ENCODE results near the gene GLT1D1.
A peak's percentile ranks its signal among the peaks of the same experiment; 100 is the strongest.

GLT1D1 gene

GRCh38 chr12:129001826-129002225 is 148.5 kb downstream of the GLT1D1 start:
- ATAC-seq (no peak), DNase-seq (no peak)
- Mint-ChIP-seq H3K4me3 (no peak overlapping the region), H3K9me3 (peaks cover 9 to 48% of the 10 kb centered on the region in 2 donors), H3K4me1 (no peaks in the 10 kb centered on the region), H3K27me3 (peaks cover 11% of the 10 kb centered on the region), H3K27ac (no peak overlapping the region)

DNA sequence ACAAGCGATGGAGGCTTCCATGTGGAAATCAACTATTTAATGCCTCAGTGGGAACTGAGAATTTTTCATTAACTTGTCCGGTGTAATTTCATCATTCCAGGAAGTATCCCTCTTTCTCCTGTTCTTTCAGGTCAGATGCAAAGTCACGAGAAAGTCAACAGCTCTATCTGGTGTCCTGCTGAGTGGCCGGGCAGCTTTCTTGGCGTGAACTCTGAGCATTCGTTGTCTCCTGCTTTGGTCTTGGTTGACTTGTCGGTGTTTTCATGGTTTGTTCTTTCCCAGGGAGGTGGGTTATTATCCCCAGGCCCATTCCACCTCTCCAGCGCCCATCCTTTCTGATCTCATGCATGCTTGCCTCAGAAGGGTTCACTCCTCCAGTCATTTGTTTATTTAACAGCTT is 149.1 kb downstream of the GLT1D1 start:
- DNase-seq (no peak), ATAC-seq (no peak)
- peaks cover 4 to 42% of the 10 kb centered on the region in 2 donors for H3K9me3 Mint-ChIP-seq
- no peak overlapping the region for H3K27ac Mint-ChIP-seq
- no peak overlapping the region for H3K4me3 Mint-ChIP-seq
- no peaks in the 10 kb centered on the region for H3K4me1 Mint-ChIP-seq
- peaks cover 7% of the 10 kb centered on the region for H3K27me3 Mint-ChIP-seq

GRCh38 chr12:129005416-129005815 is 152.1 kb downstream of the GLT1D1 start:
- Mint-ChIP-seq H3K9me3 (peaks cover 4 to 31% of the 10 kb centered on the region in 2 donors), H3K27ac (no peak overlapping the region), H3K4me3 (no peak overlapping the region), H3K27me3 (no peaks in the 10 kb centered on the region), H3K4me1 (no peaks in the 10 kb centered on the region)
- DNase-seq (no peak), ATAC-seq (no peak)

GRCh38 chr12:129005829-129006228 is 152.6 kb downstream of the GLT1D1 start:
- Mint-ChIP-seq H3K27ac (peak overlapping the region in 1 of 2 donors; percentile 49), H3K27me3 (no peaks in the 10 kb centered on the region), H3K4me1 (no peaks in the 10 kb centered on the region), H3K9me3 (peaks cover 4 to 31% of the 10 kb centered on the region in 2 donors), H3K4me3 (no peak overlapping the region)
- no peak for ATAC-seq
- DNase-seq, result no peak

- Mint-ChIP-seq H3K4me1 (no peaks in the 10 kb centered on the region), H3K9me3 (peaks cover 0 to 16% of the 10 kb centered on the region in 2 donors), H3K27ac (no peak overlapping the region), H3K27me3 (no peaks in the 10 kb centered on the region), H3K4me3 (no peak overlapping the region)
- no peak for DNase-seq
- no peak for ATAC-seq
Measured at GRCh38 chr12:129009833-129010622, 156.8 kb downstream of the GLT1D1 start.

DNA sequence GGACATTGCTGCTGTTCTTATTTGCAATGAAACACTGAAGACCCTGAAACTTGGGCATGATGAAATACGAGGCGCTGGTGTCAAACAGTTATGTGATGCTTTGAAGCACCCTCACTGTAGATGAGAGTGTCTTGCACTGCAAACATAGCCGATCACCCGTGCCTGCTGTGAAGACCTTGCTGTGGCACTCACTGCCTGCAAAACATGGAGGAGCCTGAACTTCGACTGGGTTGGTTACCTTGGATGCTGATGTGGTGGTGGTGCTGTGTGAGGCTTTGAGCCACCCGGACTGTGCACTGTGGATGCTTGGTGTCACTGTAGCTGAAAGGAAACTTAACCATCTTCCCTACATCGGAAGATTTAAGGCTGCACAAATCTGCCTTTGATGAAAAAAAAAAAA is 162.9 kb downstream of the GLT1D1 start:
- H3K27me3 Mint-ChIP-seq, result no peaks in the 10 kb centered on the region
- no peak for ATAC-seq
- DNase-seq, result no peak
- no peaks in the 10 kb centered on the region for H3K4me1 Mint-ChIP-seq
- H3K27ac Mint-ChIP-seq, result no peak overlapping the region
- H3K9me3 Mint-ChIP-seq, result peaks cover 5 to 18% of the 10 kb centered on the region in 2 donors
- H3K4me3 Mint-ChIP-seq, result no peak overlapping the region

DNA sequence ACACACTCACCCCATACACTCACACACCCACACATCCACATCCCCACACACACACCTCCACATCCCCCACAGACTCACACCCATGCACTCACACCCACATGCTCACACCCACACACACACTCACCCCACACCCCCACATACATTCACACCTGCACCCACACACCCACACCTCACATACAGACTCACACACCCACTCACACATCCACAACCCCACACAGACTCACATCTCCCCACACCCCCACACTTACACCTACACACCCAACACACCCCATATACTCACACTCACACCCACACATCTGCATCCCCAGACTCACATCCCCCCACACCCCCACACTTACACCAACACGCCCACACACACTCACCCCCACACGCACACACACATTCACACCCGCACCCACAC is 171.8 kb downstream of the GLT1D1 start:
- Mint-ChIP-seq H3K9me3 (peaks cover 0 to 7% of the 10 kb centered on the region in 2 donors), H3K4me3 (no peak overlapping the region), H3K27ac (no peak overlapping the region), H3K4me1 (no peaks in the 10 kb centered on the region), H3K27me3 (no peaks in the 10 kb centered on the region)
- ATAC-seq (no peak), DNase-seq (no peak)

DNA sequence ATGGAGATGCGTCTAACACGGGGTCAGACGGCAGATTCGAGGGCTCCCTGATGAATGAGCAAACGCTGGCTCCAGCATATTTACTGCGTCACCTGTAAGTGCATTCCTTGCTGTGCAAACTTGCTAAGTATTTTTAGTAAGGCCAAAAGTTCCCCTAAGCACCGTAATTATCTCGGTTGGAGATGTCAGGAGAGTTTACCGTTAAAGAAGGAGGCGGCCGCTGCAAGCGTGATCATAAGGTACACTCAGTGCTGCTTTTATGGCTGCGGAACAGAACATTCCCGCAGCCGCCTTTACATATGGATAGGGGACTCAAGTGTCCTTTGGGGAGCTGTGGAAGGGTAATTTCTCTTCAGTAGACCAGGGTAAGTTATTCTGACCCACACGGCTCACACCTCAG is 175.6 kb downstream of the GLT1D1 start:
- no peak for DNase-seq
- no peak overlapping the region for H3K27ac Mint-ChIP-seq
- ATAC-seq, result no peak
- H3K4me1 Mint-ChIP-seq, result no peaks in the 10 kb centered on the region
- H3K4me3 Mint-ChIP-seq, result no peak overlapping the region
- H3K27me3 Mint-ChIP-seq, result peaks cover 9% of the 10 kb centered on the region
- peaks cover 0 to 7% of the 10 kb centered on the region in 2 donors for H3K9me3 Mint-ChIP-seq

Data from stimulated activated naive CD8-positive, alpha-beta T cell treated with anti-CD3 and anti-CD28 coated beads, Interleukin-15, amount 100 ng/mL, for 72 hours (primary cell).